GM19193 (cell line): ENCODE results near the gene CCDC134.

ENCODE experiments used
- POLR2A ChIP-seq: IDR thresholded peaks from 4 replicates; pipeline ENCODE4 v1.6.1; 2011; ENCODE audit not compliant: insufficient read depth, insufficient read length; ENCODE audit errors: extremely low read depth

The CCDC134 gene

GRCh38 chr22:41812805-41813545 lies 12.5 kb downstream of the CCDC134 start:
- TF ChIP-seq POLR2A: no peak

- no peak for TF ChIP-seq POLR2A
These were observed 13.4 kb downstream of the CCDC134 start for GRCh38 chr22:41813726-41814410.

GRCh38 chr22:41815716-41816115 lies 15.2 kb downstream of the CCDC134 start:
- TF ChIP-seq POLR2A: no peak

- no peak for TF ChIP-seq POLR2A
These were observed 15.8 kb downstream of the CCDC134 start for GRCh38 chr22:41816241-41816640.

- TF ChIP-seq POLR2A: no peak
These were observed 16.4 kb downstream of the CCDC134 start for GRCh38 chr22:41816871-41817270.

DNA sequence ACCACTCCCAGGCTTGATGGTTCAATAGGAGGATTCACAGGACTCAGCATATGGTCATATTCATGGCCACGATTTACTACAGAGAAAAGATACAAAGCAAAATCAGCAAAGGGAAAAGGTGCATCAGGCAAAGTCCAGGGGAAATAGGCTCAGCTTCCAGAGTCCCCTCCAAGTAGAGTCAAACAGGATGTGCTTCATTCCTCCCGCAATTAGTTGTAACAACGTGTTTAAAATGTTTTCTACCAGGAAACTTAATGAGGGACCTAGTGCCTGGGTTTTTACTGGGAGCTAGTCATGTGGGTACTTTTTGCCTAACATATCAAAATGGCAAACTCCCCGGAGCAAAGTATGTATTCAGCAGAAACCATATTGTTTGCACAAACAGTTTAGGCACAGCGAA lies 17.5 kb downstream of the CCDC134 start:
- TF ChIP-seq POLR2A: no peak

- TF ChIP-seq POLR2A: no peak
These were observed 18.1 kb downstream of the CCDC134 start for GRCh38 chr22:41818596-41818995.

GRCh38 chr22:41819257-41819656 lies 18.8 kb downstream of the CCDC134 start:
- no peak for TF ChIP-seq POLR2A

GRCh38 chr22:41820447-41820846 lies 20.0 kb downstream of the CCDC134 start:
- no peak for TF ChIP-seq POLR2A

DNA sequence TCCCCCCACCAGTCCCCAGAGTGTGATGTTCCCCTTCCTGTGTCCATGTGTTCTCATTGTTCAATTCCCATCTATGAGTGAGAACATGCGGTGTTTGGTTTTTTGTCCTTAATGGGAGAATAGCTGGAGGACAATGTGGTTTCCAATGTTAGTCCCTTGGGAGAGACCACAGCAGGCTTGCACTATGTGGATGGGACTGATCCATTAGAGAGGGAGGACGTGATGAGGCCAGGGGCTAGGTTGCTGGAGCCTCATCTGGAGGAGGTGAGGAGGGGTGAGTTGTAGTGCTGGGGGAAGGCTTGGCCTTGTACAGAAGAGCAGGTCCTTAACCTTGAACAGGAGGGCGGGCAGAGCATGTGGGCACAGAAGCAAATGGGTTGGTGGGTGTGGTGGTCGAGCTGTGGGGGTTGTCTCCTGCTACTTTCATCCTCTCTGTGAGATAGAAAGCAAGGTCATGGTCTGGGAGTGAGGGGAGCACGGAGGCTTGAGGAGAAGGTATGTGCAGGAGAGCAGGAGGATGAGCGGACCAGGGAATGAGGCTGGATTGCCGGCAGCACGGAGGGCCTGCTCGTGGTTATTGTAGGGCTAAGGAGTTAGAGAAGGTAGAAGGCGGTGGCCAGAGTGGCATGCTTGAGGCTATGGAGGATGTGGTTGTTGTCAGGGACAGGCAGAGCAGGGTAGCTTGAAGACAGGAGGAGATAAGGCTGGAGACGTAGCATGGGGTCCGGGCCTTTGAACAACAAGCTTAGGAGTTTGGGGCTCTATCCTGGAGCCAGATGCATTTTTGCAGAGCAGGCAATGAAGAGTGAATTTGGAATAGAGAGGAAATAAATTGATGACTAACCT lies 21.2 kb downstream of the CCDC134 start:
- TF ChIP-seq POLR2A: no peak

DNA sequence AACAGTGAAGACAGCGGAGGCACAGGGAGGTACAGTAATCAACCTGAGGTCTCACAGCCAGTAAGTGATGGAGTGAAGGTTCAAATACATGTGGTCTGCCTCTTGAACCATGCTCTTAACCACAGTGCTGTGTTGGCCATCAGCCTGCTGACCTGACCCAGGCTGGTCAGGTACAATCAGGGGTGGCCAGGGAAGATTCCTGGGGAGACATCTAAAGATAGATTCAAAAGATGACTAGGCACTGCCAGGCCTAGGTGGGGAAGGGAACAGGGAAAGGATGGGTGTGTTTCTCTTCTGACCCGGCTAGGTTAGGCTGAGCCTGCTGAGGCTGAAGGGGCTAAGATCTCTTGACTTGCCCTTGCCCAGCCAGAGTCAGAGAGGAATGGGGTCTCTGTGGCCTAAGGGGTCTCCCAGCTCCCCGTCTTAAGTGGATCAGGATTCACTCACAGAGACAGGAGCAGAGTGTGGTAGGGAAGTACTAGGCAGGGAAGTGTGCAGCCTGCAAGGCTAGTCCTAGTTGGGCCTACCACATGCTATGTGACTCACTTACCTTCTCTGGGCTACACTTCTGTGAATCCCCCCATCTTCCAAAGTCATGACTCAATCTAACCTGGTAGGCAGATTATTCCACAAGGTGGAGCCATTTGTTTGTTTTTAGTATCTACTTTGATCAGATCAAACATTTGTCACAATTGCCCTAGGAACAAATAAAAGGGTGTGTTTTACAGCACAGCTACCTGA lies 22.0 kb downstream of the CCDC134 start:
- no peak for TF ChIP-seq POLR2A

DNA sequence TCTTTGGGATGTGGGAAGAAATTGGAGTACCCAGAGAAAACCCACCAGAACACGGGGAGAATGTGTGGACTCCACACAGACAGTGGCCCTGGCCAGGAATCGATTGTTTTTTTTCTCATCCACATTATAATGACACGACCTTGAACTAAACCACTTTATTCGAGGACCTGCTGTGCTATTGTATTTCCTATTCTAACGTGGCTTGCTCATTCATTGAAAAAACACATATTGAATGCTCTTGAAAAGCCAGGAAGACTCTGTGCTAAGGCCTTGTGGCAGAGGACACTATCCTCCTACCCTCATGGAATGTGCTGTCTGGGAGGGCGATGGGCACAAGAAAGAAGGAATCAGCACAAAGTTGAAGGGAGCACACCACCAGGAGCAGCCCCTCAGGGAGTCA lies 23.3 kb downstream of the CCDC134 start:
- no peak for TF ChIP-seq POLR2A

- TF ChIP-seq POLR2A: no peak
These were observed 24.9 kb downstream of the CCDC134 start for GRCh38 chr22:41825376-41825775.

DNA sequence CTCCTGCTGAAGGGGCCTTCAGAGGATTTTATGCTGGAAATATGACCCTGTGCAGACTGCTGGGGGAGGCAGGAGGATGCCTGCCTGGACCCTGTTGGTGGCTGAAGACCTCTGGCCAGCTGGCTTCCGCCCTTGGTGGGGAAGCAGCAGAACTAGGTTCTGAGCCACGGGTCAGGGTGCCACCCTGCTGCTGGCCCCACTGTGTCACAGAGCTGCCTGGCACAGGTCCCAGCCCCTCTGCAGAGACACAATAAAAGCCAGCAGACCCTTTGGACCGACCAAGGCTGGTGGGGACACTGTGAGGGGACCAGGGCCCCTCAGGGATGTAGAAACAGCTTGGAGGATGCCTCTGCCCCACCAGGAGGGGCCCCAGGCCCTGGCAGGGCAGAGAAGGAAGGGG lies 25.5 kb downstream of the CCDC134 start:
- no peak for TF ChIP-seq POLR2A

GRCh38 chr22:41826430-41827383 lies 26.2 kb downstream of the CCDC134 start:
- no peak for TF ChIP-seq POLR2A

DNA sequence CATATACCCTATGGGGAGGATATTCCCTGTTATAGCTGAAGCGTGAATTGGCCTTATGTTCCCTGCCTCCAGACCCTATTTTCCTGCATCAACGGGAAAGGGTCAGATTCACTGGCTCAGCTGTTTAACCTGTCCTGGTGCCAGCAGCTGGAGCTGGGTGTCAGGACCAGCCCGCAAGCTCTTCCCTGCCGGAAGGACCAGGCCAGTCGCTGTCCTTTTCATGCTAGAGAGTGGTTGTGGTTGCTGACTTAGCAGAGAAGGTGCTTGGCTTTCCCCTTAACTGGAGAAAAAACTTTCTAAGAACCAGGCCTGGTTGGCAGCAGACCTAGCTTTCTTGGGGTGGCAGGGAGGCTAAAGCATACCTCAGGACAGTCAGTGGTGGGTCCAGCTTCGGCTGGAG lies 27.2 kb downstream of the CCDC134 start:
- TF ChIP-seq POLR2A: no peak
